Panc1 (cell line): ENCODE results near the gene LMF1. TPM values are rescaled to one million over a fixed set of nuclear protein-coding genes. Genes with fewer than 3 reads are reported as not detected.

Experiments used
- ATAC-seq: fragments of 200-7000 bp; cut with Tn5 transposase; 2 replicates; pipeline ENCODE4 v1.9.1; 2020; ENCODE audit warnings: mild to moderate bottlenecking, moderate library complexity
- BruUV-seq: library from RNA; stranded (reverse); fragments of 400-500 nt; replicated peaks from 2 replicates; lab custom pipeline; 2021; lab: Mats Ljungman, UMichigan
- CTCF ChIA-PET: fragments of 300-600 bp; sonication (Branson Sonifier 250); formaldehyde crosslinking; loops from one replicate; lab custom pipeline; 2022; ENCODE audit warnings: antibody characterized with exemption; lab: Charles Lee
- POLR2A ChIA-PET: fragments of 300-600 bp; sonication (Branson Sonifier 250); formaldehyde crosslinking; loops from one replicate; lab custom pipeline; 2022; ENCODE audit warnings: antibody characterized with exemption; lab: Charles Lee
- DNase-seq: peaks from one replicate; pipeline ENCODE4 v3.0.0-alpha.2; 2010; ENCODE audit warnings: low read depth, low spot score
- H3K27ac ChIP-seq: 2 replicates; pipeline ENCODE4 v1.5.1; 2011; ENCODE audit warnings: mild to moderate bottlenecking, low read length, inconsistent platforms
- H3K27me3 ChIP-seq: fragments of 200-500 bp; sonication (Bioruptor generic); 2 replicates; pipeline ENCODE4 v1.6.0; 2014; ENCODE audit warnings: low read length, inconsistent platforms; ENCODE audit not compliant: control insufficient read depth, insufficient read depth
- H3K36me3 ChIP-seq: fragments of 200-500 bp; sonication (Bioruptor generic); 2 replicates; pipeline ENCODE4 v1.5.1; 2014; ENCODE audit warnings: inconsistent platforms, mild to moderate bottlenecking, low read length, moderate library complexity; ENCODE audit not compliant: control insufficient read depth, insufficient read depth
- H3K4me1 ChIP-seq: 2 replicates; pipeline ENCODE4 v1.5.1; 2011; ENCODE audit warnings: inconsistent platforms, mild to moderate bottlenecking, low read length, moderate library complexity; ENCODE audit not compliant: control insufficient read depth, insufficient read depth
- H3K4me3 ChIP-seq, 2 experiments: 2 replicates each; pipeline ENCODE4 v1.5.1; 2011 to 2012; ENCODE audit warnings: low read depth in 2 of 2, low read length in 2 of 2, mild to moderate bottlenecking in 2 of 2, inconsistent platforms in 1 of 2, moderate library complexity in 1 of 2
- H3K9me3 ChIP-seq: fragments of 200-500 bp; sonication (Bioruptor generic); 2 replicates; pipeline ENCODE4 v1.5.1; 2014; ENCODE audit warnings: low read depth, mild to moderate bottlenecking, inconsistent platforms, low read length, moderate library complexity; ENCODE audit not compliant: control insufficient read depth, insufficient read depth
- POLR2AphosphoS5 ChIP-seq: IDR thresholded peaks from 2 replicates; pipeline ENCODE4 v1.6.1; 2012; ENCODE audit warnings: mild to moderate bottlenecking, low read depth, low read length, moderate library complexity
- SIN3A ChIP-seq: IDR thresholded peaks from 2 replicates; pipeline ENCODE4 v1.6.1; 2012; ENCODE audit warnings: low read depth, mild to moderate bottlenecking, low read length, moderate library complexity, borderline replicate concordance; ENCODE audit not compliant: insufficient read depth
- TCF7L2 ChIP-seq: IDR thresholded peaks from 2 replicates; pipeline ENCODE4 v1.6.1; 2011; ENCODE audit warnings: mild to moderate bottlenecking, low read depth, low read length, inconsistent platforms
- in situ Hi-C: cut with HindIII; loops from 2 replicates; pipeline ENCODE4 v1.10.0; 2016; ENCODE audit warnings: low sequenced_read_pairs, low pct_unique_long_range_greater_than_20kb
- intact Hi-C: fragments of 100-400 bp; cut with micrococcal nuclease; formaldehyde crosslinking; loops from one replicate; pipeline ENCODE4 v1.10.0; 2022; ENCODE audit not compliant: unreplicated experiment
- total RNA-seq: library from RNA; stranded (reverse); gene quantifications from one replicate; pipeline ENCODE4 v1.2.1, GENCODE V29; 2021; ENCODE audit not compliant: unreplicated experiment
- TF ChIP-seq, protein P1 (sequence below): fragments of 450-650 bp; IDR thresholded peaks from 2 replicates; pipeline ENCODE4 v1.5.1; 2017; ENCODE audit warnings: mild to moderate bottlenecking
- TF ChIP-seq, protein P2 (sequence below), 2 experiments: IDR thresholded peaks; 2 replicates each; pipeline ENCODE4 v1.6.1; 2011 to 2012; ENCODE audit warnings: low read depth in 2 of 2, control low read depth in 1 of 2, low read length in 1 of 2, mild to moderate bottlenecking in 1 of 2, moderate library complexity in 1 of 2; ENCODE audit not compliant: insufficient read depth in 1 of 2

LMF1 gene
- total RNA-seq, 1 experiment from 2014 or later: 24.3 TPM

GRCh38 chr16:974611-975261 lies 4.0 kb upstream of the LMF1 start:
- no peak for DNase-seq
- in situ Hi-C loops: loop anchor here (5.0 kb wide), 1 partner anchor 37 kb away; no protein-coding TSS in a partner anchor
- H3K27ac ChIP-seq: no peak overlapping the region

DNA sequence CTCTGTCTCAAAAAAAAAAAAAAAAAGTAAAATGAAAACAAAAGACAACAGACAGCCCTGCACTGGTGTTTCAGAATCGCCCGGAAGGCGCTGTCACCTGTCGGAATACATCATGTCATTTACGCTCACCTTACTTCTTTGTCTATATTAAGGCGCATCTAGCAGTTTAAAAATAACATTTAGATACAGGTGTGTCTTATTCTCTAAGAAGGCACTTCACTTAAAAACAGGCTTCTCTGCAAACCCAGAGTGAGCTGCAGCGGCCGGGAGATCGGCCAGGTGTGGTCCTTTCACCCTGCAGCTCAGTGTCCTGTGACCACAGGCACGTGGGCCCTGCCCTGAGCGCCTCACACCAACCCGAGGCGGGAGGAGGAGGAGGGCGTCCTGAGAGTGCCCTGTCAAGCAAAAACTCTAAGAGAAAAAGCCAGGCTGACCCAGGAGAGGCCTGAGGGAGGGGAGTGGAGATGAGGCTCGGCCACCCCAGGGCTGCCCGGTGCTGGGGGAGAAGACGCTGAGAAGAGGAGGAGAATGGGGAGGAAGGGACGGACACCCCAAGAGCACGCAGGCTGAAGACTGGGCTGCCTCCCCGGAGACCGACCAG lies 3.3 kb upstream of the LMF1 start:
- BruUV-seq: no TSS peak
- intact Hi-C loops (no loop called here), in situ Hi-C loops (no loop called here)
- H3K36me3 ChIP-seq: no peaks in the 10 kb centered on the region
- POLR2A ChIA-PET: no interaction called here
- peaks cover 20% of the 10 kb centered on the region for H3K4me1 ChIP-seq
- no peak overlapping the region for H3K4me3 ChIP-seq
- ATAC-seq (no peak), DNase-seq (no peak)
- TF ChIP-seq, protein P1, sequence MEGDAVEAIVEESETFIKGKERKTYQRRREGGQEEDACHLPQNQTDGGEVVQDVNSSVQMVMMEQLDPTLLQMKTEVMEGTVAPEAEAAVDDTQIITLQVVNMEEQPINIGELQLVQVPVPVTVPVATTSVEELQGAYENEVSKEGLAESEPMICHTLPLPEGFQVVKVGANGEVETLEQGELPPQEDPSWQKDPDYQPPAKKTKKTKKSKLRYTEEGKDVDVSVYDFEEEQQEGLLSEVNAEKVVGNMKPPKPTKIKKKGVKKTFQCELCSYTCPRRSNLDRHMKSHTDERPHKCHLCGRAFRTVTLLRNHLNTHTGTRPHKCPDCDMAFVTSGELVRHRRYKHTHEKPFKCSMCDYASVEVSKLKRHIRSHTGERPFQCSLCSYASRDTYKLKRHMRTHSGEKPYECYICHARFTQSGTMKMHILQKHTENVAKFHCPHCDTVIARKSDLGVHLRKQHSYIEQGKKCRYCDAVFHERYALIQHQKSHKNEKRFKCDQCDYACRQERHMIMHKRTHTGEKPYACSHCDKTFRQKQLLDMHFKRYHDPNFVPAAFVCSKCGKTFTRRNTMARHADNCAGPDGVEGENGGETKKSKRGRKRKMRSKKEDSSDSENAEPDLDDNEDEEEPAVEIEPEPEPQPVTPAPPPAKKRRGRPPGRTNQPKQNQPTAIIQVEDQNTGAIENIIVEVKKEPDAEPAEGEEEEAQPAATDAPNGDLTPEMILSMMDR: no peak
- TF ChIP-seq SIN3A: no peak
- TF ChIP-seq, protein P2, sequence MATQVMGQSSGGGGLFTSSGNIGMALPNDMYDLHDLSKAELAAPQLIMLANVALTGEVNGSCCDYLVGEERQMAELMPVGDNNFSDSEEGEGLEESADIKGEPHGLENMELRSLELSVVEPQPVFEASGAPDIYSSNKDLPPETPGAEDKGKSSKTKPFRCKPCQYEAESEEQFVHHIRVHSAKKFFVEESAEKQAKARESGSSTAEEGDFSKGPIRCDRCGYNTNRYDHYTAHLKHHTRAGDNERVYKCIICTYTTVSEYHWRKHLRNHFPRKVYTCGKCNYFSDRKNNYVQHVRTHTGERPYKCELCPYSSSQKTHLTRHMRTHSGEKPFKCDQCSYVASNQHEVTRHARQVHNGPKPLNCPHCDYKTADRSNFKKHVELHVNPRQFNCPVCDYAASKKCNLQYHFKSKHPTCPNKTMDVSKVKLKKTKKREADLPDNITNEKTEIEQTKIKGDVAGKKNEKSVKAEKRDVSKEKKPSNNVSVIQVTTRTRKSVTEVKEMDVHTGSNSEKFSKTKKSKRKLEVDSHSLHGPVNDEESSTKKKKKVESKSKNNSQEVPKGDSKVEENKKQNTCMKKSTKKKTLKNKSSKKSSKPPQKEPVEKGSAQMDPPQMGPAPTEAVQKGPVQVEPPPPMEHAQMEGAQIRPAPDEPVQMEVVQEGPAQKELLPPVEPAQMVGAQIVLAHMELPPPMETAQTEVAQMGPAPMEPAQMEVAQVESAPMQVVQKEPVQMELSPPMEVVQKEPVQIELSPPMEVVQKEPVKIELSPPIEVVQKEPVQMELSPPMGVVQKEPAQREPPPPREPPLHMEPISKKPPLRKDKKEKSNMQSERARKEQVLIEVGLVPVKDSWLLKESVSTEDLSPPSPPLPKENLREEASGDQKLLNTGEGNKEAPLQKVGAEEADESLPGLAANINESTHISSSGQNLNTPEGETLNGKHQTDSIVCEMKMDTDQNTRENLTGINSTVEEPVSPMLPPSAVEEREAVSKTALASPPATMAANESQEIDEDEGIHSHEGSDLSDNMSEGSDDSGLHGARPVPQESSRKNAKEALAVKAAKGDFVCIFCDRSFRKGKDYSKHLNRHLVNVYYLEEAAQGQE (IDR thresholded peaks at IDR 0.05; ENCODE audit: insufficient read depth in 1 of 2, low read depth in 2 of 2, low read length in 1 of 2): no peak
- TF ChIP-seq TCF7L2: no peak
- no peak for TF ChIP-seq POLR2AphosphoS5
- no peaks in the 10 kb centered on the region for H3K9me3 ChIP-seq
- CTCF ChIA-PET: interaction anchor here (0.6 kb wide), 1 partner anchor 36 kb away, joined by 3 read pairs; no protein-coding TSS in a partner anchor
- H3K27me3 ChIP-seq: no peaks in the 10 kb centered on the region
- no peak overlapping the region for H3K27ac ChIP-seq

More at GRCh38 chr16:974611-975261, 4.0 kb upstream of the LMF1 start:
- H3K9me3 ChIP-seq: no peaks in the 10 kb centered on the region
- CTCF ChIA-PET: no interaction called here
- intact Hi-C loops: no loop called here
- TF ChIP-seq, protein P1: no peak
- no peak for TF ChIP-seq TCF7L2
- no peak for TF ChIP-seq POLR2AphosphoS5
- TF ChIP-seq SIN3A: no peak
- TF ChIP-seq, protein P2 (IDR thresholded peaks at IDR 0.05; ENCODE audit: insufficient read depth in 1 of 2, low read depth in 2 of 2, low read length in 1 of 2): no peak
- POLR2A ChIA-PET: no interaction called here
- H3K27me3 ChIP-seq: no peaks in the 10 kb centered on the region
- H3K36me3 ChIP-seq: no peaks in the 10 kb centered on the region
- peaks cover 13% of the 10 kb centered on the region for H3K4me1 ChIP-seq
- no peak overlapping the region for H3K4me3 ChIP-seq
- BruUV-seq: no TSS peak
- no peak for ATAC-seq
